ENCODE results near the gene ADAMTS14. TPM values are rescaled to one million over a fixed set of nuclear protein-coding genes. Genes with fewer than 3 reads are reported as not detected.

The ADAMTS14 gene
- total RNA-seq, 1 donor from 2014 or later: 4.1 TPM

DNA sequence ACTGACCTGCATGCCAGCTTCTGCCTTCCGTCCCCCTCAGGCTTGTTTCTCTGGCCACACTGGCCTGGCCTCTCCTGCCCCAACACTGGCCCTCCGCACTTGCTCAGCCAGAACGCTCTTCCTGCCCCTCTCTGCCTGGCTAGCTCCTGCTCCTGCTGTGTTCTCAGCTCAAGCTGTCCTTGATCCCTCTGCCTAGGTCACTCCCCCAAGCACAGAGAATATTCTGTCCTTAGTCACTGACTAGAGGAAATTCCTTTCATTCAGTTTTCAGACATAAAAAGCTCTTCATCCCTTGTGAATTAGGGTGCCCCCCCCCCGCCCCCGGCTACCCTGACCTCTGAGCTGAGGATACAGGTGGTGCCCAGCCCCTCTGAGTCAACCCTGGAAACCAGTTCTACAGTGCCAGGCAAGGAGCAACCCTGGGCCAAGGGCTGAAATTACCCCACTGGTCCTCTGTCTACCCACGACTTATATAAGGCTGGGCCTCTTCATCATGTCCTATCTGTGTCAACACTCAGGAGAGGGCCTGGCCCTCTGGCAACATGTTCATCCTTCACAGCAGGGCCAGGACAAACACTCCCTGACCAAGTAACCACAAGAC, 136.8 kb downstream of the ADAMTS14 start:
- TF ChIP-seq, protein P1, sequence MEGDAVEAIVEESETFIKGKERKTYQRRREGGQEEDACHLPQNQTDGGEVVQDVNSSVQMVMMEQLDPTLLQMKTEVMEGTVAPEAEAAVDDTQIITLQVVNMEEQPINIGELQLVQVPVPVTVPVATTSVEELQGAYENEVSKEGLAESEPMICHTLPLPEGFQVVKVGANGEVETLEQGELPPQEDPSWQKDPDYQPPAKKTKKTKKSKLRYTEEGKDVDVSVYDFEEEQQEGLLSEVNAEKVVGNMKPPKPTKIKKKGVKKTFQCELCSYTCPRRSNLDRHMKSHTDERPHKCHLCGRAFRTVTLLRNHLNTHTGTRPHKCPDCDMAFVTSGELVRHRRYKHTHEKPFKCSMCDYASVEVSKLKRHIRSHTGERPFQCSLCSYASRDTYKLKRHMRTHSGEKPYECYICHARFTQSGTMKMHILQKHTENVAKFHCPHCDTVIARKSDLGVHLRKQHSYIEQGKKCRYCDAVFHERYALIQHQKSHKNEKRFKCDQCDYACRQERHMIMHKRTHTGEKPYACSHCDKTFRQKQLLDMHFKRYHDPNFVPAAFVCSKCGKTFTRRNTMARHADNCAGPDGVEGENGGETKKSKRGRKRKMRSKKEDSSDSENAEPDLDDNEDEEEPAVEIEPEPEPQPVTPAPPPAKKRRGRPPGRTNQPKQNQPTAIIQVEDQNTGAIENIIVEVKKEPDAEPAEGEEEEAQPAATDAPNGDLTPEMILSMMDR (IDR thresholded peaks at IDR 0.05; ENCODE audit: unreplicated experiment): no peak
- Mint-ChIP-seq H3K27me3 (ENCODE audit: low read depth) (no peaks in the 10 kb centered on the region), H3K9me3 (no peaks in the 10 kb centered on the region), H3K4me1 (no peaks in the 10 kb centered on the region), H3K36me3 (no peaks in the 10 kb centered on the region), H3K27ac (no peak overlapping the region), H3K4me3 (no peak overlapping the region)
- DNase-seq (ENCODE audit: low spot score in 2 of 2, unreplicated experiment in 2 of 2): no peak

- H3K36me3 Mint-ChIP-seq: no peaks in the 10 kb centered on the region
- DNase-seq (ENCODE audit: low spot score in 2 of 2, unreplicated experiment in 2 of 2): no peak
- no peaks in the 10 kb centered on the region for H3K27me3 Mint-ChIP-seq (ENCODE audit: low read depth)
- H3K4me1 Mint-ChIP-seq: no peaks in the 10 kb centered on the region
- H3K9me3 Mint-ChIP-seq: no peaks in the 10 kb centered on the region
- no peak overlapping the region for H3K4me3 Mint-ChIP-seq
- TF ChIP-seq, protein P1 (IDR thresholded peaks at IDR 0.05; ENCODE audit: unreplicated experiment): no peak
- no peak overlapping the region for H3K27ac Mint-ChIP-seq
Measured at GRCh38 chr10:70809726-70810125, 137.4 kb downstream of the ADAMTS14 start.

- Mint-ChIP-seq H3K4me1 (no peaks in the 10 kb centered on the region), H3K4me3 (no peak overlapping the region), H3K36me3 (no peaks in the 10 kb centered on the region), H3K9me3 (no peaks in the 10 kb centered on the region), H3K27ac (no peak overlapping the region), H3K27me3 (ENCODE audit: low read depth) (no peaks in the 10 kb centered on the region)
- no peak for DNase-seq (ENCODE audit: low spot score in 2 of 2, unreplicated experiment in 2 of 2)
- TF ChIP-seq, protein P1 (IDR thresholded peaks at IDR 0.05; ENCODE audit: unreplicated experiment): no peak
Measured at GRCh38 chr10:70810967-70811366, 138.7 kb downstream of the ADAMTS14 start.

DNA sequence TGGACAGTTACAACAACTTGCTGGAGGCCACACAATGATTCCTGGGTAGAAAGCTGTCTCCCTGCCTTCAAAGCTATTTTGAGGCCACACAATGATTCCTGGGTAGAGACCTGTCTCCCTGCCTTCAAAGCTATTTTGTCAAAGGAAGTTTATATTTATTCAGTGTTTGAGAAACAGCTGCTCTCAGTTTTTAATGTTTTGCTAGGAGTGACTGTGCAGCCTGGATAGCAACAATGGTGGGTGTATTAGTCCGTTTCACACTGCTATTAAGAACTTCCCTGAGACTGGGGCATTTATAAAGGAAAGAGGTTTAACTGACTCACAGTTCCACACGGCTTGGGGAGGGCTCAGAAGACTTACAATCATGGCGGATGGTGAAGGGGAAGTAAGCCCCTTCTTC, 139.6 kb downstream of the ADAMTS14 start:
- TF ChIP-seq, protein P1 (IDR thresholded peaks at IDR 0.05; ENCODE audit: unreplicated experiment): no peak
- H3K4me3 Mint-ChIP-seq: no peak overlapping the region
- peaks cover 6% of the 10 kb centered on the region for H3K4me1 Mint-ChIP-seq
- no peak overlapping the region for H3K27ac Mint-ChIP-seq
- H3K36me3 Mint-ChIP-seq: no peaks in the 10 kb centered on the region
- no peaks in the 10 kb centered on the region for H3K9me3 Mint-ChIP-seq
- H3K27me3 Mint-ChIP-seq (ENCODE audit: low read depth): no peaks in the 10 kb centered on the region
- DNase-seq (ENCODE audit: low spot score in 2 of 2, unreplicated experiment in 2 of 2): no peak

Other genes with a start within 250 kb of the ADAMTS14 start
- gene NODAL, start 230.8 kb upstream of the ADAMTS14 start, total RNA-seq: not detected in 3 replicates
- 4.9 to 5.6 TPM (median 4.9 TPM) in 3 replicates for gene PALD1, start 193.7 kb upstream of the ADAMTS14 start, total RNA-seq
- gene PRF1, start 69.8 kb upstream of the ADAMTS14 start, total RNA-seq: 0.13 to 0.20 TPM in 2 of 3 replicates, not detected in the other
- gene TBATA, start 112.9 kb downstream of the ADAMTS14 start, total RNA-seq: not detected in 3 replicates
- 89.9 to 98.3 TPM (median 90.8 TPM) in 3 replicates for gene SGPL1, start 143.4 kb downstream of the ADAMTS14 start, total RNA-seq
- gene PCBD1, start 216.1 kb downstream of the ADAMTS14 start, total RNA-seq: 50.5 to 51.7 TPM (median 51.4 TPM) in 3 replicates